ENCODE measurements around the gene PAX6.

The PAX6 gene

DNA sequence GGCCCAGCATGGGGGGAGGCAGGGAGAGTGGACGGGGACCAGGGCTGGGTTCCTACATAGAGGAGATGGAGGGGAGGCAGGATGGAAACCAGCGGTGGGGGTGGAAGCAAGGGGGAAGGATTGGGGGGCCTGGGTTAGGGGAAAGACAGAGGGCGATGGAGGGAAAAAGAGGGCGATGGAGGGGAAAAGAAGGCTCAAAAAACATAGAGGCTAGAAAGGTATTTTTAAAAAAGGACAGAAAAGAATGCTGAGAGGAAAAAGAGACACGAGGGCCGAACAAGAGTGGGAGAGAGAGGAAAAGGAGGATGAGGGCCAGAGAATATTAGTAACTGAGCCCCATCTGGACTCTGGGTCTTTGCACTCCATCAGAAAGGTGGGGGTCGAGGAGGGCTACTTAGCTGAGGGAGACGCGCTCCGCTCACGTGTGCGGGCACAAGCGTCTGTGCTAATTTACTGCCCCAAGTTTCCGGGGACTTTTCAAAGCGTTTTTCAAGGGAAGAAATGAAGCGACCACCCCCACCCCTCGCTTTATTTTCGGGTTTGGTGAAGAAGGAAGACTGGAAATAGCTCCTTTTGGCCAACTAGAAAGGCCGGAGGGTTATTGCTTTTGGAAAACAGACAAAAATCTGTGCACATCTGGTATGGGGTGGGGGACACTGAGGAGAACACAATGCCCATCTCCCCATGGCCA, 14.5 kb downstream of the PAX6 start:
- no peak for DNase-seq

DNA sequence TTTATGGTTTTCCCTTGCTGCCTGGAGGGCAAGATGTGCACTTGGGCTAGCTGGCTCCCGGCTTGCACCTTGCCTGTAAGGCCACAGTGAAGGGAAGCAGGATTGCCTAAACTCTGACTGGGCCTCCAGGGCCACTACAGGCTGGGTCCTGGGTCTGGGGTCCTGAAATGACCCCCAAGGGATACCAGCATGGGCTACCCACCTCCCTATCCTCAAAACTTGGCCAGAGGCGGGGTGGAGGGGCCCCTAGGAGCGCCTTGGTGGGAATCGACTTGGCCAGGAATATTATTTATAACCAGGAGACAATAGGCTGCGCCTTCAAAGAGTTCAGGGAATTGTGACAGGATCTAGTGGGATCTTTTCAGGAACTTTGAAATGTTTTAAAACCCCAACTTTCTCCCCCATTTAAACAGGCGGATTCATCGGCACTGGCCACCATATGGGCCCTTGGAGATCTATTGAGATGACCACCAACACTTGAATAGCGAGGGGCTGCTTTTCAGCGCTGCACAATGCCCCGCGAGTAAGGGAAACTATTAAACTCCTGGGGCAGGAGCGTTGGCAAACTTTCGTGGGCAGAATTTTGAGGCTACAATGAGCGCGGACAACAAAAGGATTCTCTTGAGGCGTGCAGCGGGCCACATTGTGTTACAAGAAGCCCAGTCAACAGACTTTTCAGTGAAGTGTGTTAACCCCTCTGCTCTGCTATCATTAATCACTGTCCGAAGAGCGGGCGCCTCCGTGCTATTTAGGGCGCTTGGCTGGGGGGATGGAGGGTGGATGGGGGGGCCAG, 15.2 kb downstream of the PAX6 start:
- DNase-seq: no peak

DNA sequence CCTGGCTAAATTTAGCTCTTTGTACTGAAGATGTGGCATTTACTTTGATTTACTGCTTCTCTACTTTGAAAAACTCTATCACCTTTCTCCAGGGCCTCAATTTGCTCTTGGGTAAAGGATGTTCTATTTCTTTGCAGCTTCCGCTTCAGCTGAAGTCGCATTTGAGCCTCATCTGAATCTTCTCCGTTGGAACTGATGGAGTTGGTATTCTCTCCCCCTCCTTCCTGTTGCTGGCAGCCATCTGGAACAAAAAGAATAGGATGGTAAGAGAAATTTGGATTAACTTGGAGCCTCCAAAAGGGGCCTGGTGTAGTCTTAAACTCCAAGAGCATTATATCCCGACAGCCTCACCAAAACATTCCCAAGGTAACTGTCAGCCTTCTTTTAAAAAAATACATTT, 16.6 kb downstream of the PAX6 start:
- DNase-seq: no peak

DNA sequence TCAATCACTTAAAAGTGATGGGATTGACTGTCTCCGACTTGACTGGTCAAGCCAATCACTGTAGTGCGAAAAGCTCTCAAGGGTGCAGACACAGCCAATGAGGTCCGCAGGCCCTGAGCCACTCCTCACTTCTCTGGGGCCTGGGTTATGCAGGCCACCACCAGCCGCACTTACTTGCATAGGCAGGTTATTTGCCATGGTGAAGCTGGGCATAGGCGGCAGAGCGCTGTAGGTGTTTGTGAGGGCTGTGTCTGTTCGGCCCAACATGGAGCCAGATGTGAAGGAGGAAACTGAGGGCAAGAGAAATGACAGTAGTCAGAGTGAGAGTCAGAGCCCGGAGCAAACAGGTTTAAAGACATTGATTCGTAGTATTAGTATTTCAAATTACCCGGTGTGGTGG, 17.9 kb downstream of the PAX6 start:
- no peak for DNase-seq

DNA sequence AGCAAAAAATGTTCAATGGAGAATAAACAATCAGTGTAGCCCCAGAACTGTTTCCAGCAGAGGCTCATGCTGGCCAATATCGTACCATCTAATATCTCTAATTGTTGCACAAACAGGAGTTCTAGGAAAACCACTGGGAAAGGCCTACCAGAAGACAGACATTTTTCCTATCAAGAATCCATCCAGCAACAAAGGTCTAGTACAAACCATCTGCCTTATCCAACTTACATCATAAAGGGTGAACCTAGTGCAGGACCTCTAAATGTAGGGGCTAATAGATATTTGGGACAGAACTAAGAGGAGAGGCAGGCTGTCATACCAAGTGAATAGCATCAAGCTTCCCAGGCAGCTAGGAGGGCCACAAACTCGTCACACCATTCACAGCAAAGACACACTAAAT, 18.7 kb downstream of the PAX6 start:
- DNase-seq: no peak

DNA sequence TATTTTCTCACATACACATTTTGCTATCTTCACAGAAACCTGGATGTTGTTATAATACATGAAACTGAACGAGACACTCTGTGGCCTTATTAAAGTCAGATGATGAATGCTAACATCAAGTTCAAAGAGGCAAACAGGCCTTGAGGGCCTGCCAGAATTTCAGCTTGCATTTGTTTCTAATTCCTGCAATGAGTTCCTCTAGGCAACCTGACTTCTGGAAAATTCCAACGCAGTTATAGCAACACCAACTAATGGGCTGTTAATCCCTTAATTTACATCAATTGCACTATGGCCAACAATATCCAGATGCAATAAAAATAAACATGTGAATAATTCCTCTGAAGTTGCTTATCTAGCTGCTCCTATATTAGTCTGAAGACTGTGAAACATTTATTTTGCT, 19.1 kb downstream of the PAX6 start:
- no peak for DNase-seq

DNA sequence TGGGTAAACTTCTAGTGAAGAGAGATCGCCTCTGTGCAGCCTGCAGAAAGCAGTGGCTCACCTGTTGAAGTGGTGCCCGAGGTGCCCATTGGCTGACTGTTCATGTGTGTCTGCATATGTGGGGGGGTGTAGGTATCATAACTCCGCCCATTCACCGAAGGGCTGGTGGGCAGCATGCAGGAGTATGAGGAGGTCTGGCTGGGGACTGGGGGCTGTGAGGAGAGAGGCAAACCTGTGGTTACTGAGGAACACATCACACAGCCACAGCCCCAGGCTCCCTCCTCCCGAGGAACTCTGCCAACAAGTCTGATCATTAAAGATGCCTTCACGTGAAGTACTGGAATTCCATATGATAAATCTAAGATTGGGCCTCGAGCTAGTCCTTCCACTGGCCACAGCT, 20.5 kb downstream of the PAX6 start:
- DNase-seq: no peak

DNA sequence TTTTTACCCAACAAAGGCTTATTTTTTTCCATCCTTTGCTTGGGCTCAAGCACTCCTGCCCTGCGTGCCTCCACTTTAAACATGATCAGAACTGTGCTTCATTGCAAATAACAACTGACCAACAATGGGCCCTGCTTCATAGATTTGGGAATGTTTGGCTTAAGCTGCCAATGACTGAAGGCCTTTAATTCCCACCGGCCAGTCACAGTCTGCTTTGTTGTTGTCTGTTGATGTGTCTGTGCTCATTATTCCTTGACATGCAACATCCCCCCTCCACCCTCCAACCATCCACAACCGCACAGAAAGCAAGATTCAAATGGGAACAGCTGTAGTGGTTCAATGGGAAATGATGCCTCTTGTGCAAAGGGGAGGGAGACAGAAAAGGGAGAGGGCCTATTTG, 23.0 kb downstream of the PAX6 start:
- no peak for DNase-seq

DNA sequence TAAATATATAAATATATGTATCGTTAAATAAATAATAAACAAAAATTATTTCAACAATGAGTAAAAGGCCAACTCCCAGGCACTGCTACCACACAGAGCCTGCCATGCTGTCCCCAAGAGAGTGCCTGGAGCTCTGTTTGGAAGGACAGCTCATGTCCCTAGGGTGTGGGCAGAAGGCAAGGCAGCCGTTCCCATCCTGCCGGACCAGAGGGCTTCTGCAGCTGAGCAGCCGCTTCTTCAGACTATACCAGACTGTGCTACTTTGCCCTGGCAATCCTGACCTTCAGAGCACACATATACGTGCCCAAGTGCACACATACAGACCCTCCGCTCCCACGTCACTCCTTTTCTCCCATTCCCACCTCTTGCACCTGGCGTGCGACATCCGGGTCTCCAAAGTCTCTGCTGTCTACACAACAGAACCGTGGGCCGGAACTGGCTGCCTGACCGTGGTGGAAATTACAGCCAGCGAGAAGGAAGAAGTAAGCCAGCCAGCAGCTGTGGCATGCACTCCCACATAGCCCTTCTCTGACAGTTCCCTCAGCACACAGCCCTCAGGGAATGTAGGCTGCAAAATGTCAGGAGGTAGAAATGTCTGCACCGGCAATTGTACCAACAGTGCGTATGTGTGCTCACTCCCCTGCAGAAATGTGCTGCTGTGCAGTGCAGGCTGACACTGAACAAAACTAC, 24.0 kb downstream of the PAX6 start:
- DNase-seq: no peak

DNA sequence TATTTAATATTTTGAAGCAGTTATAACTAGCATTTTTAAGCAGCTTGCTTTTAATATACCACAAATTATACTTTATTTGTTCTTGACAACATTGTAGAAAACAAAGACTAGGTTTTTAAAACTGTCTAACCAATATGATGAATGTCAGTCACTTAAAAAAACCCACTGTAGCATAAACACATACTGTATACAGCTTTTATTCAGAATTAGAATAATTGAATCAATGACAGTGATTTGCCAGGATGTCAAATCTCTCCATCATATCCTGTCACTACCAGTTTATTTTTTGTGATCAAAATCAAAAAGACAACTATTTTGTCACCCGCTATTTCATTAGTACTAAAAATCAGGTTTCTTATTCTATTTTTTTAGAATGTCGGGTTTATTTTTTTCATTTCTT, 26.5 kb downstream of the PAX6 start:
- no peak for DNase-seq

DNA sequence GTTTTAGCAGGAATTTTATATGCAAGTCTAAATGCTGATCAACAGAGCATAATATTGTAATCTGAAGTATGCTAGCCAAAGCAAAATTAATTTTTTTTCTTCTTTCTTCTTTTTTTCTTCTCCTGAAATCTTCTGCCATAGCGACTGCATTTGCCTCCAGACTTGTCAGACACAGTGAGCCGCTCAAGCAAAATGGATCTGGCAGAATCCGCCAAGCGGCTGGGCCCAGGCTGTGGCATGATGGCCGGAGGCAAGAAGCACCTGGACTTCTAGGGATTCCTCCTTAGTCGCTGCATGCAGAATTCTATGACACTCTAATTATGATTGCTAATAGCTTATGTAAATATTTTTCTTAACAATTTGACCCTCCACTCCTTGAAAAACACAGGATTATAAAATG, 27.9 kb downstream of the PAX6 start:
- no peak for DNase-seq

DNA sequence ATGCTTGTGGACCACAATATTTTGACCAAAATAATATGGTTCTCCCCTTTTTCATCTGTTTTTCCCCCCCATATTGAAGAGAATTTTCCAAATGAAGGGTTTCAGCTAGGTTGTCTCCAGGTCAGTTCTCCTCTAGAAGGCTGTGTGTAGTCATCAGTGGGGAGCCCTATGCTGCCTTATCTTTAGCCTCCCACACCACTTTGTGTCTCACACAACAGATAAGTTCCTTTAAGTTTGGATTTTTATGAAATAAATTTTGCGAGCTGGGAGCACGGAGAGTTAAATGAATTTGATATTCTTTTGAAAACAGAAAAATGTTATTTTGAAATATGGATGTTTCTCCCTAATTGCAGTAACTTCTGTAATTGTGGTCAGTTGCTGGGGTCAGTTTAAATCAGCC, 28.9 kb downstream of the PAX6 start:
- no peak for DNase-seq

DNA sequence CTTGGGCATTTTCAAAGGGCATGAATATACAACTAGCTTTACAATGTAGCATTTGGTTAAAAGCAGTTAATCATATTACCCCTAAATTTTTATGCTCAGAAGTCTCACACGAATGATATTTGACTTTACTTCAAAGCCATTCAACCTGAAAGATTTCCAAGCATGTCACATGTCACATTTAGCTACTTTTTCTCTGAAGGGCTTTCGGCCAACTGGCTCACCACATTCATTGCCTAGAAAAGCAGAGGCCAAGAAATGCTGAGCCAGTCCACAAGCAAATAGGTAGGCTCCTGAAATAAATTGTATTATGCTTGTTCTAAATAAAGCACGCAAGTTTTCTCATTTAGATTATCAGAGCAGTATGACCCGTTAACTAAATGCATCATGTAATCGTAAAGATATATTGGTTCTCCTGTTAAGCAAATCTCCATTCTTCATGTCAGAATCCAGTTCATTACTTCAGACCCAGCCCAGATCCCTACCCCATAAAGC, 30.6 kb downstream of the PAX6 start:
- no peak for DNase-seq

DNA sequence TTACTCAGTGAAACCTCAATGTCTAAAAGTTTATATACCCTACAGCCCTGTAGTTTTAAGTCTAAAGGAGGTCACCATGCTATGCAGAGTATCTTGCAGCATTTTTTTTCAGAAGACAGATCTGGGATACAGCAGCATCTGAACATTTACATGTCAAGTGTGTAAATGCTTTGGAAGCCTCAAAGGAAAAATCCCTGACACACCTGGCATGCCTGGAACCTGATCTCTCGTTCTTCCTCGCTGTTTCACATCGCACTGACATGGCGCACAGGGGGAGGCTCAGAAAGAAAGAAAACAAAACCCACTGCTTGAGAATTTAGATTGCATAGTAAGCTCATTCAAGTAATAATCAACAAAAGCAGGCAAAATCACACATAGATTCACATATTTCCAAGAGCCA, 31.0 kb downstream of the PAX6 start:
- no peak for DNase-seq

DNA sequence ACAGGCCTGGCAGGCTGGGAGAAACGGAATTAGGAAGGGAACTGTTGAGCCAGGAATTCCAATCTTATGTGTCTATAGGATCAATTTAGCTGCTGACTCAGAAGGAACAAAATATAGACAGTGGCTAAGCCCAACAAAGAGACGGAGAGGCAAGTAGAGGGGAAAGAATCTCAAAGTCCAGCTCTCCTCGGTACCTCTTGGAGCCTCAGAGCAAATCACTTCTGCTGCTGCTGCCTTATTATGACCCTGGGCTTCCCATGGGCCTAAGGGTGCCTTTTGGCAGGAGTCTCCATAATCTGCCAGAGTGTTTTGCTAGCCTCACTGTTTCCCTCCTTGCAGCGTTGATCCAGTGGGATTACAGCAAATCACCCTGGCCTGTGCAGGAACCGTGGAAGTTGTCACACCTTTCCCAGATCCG, 31.7 kb downstream of the PAX6 start:
- no peak for DNase-seq

DNA sequence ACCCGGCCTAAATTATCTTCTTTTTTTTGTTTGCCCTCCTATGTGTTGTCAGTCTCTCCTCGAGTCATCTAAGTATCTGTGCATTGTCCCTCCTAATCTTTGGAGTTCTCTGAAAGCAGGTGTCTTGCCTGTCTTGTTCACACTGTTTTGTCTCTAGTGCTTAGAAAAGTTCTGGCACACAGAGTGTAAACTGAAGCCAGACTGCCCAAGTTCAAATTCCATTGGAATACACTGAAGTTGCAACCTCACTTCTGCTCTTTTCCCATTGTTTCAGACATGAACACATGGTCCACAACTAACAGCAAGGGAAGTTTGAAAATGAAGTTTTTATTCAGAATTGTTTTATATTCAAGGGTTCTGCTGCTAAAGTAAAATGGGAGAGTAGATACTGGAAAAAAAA, 38.7 kb downstream of the PAX6 start:
- no peak for DNase-seq

DNA sequence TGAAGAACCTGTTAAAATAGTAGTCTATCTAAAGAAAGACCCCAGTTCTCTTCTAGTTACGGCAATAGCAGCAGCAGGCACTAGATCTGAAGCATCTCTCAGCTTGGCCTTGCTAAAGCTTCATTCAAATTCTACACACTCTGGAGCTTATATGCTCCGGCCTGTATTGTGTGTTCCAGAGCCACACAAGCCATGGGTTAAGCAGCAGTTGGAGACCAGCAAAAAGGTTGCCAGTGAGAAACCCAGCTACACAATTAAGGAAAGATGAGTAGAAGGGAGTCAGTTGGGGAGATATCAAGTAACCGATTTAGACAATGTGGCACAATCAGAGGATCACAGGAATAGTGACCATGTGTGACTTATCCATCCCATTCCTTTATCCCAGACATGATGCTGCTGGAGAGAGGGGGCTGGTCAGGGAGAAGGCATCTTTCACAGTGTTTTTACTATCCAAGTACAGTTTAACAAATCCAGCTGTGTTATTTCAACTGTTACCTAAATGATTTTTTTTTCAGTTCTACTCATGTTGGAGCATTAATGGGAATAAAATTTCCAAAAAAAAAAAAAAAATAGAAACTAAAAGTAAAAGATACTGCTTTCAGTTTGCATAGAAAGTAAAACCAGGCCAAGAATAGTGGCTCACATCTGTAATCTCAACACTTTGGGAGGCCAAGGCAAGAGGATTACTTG, 41.0 kb downstream of the PAX6 start:
- DNase-seq: no peak

DNA sequence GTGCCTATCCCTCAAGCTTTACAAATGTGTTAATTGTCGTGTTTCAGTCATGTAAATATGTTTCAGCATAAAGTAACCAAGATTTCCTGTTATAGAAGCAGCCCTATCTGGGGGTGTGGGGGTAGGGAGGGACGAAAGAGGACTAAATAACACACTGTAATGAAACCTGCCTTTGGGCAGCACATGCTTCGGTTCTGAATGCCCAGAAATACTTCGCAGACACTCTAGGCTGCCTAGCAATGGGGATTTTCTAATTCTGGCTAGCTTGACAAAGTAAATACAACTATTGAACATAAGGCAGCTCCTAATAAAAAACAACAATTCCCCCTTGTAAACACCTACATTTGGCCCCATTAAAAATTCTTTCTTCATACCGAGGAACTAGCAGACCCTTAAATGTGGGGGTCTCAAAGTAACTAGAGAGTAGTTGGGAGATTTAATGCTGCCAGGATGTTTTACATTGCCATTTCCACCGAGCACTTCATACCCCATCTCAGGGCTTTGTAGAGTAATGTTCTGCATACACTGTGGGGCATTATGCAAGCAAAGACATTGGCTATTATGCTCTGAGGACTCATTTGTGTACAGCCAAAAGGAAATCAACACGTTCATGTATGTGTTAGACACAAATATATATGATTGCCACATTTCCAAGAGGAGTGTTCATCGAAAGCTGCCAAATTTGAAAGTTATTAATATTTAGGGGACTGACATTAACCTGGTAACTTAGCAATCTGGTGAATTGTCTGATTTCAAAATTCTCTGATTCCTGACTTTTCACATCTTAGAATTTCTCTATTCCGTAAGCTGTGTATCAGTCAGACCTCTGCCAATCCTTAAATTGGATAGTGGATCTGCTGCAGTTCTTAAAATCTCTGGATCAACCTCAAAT, 42.1 kb downstream of the PAX6 start:
- no peak for DNase-seq

DNA sequence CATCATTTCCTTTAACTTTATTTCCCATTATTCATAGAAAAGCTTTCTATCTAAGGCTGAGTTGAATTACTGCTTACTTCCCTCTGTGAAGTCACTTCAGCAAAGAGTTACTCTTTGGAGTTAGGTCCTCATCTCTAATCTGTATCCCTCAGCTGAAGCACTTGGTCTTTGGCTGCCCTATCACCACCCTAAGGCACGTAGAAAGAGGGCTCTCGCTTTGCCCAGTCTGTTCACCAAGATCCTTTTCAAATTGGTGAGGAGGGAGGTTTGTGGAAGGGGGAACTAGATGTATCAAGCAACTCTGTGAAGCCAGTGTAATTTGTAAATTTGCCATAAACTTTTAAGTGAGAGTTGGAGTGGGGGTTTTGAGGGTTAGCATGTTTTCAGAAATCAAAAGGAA, 43.4 kb downstream of the PAX6 start:
- DNase-seq: no peak

DNA sequence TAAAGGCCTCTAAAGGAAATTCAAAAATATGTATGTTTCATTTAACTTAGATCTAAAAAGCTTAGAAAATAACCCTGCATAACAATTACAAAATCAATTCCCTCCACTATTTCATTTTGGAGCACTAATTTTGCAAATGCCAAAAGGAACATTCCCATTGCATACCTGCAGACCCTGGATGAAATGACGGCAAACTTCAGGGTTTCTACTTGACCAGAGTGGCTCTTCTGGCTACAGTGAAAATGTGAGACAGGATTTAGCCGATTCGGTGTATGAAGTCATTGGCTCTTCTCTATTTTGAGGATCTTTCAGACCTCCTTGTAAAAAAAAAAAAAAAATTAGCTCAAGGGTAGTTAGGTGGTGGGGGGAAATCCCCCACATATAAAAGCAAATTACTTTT, 44.1 kb downstream of the PAX6 start:
- DNase-seq: no peak

DNA sequence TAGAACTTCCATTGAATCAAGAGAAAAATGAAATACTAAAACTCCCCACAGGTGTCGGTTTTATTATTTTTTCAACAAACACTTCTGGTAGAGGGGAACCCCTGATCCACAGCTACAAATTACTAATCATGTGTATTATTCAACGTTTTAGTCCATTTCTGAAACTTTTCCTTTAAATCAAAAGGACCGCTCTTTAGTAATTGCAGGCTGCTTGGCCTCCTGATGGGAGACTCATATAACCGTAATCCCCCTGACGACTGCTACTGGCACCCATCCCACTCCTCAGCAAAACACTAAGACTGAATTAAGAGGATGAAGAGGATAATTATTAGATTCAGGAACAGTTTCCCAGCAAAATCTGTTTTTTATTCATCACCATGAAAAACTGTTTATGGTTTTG, 46.4 kb downstream of the PAX6 start:
- DNase-seq: no peak

DNA sequence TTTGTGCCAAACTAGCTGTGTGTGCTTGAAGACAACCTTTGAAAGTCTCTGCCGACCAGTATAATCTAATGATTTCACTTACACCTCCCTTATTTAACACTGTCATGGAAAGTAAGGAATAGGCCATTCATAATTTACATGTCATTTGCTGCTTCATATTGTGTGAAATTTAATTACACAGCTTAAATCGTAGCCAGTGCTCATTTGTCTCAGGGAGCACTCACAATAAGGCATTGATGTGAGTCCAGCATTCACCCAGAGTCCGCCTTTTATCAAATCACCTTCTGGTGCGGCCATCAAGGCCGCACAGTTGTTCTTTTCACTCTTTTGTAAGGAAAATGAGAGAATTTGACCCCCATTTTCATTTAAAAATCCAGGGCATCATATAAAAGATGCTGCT, 46.9 kb downstream of the PAX6 start:
- DNase-seq: no peak

All from cortex of kidney (tissue), 1 donor.